ENCODE results near the gene C4orf46. TPM values are rescaled to one million over a fixed set of nuclear protein-coding genes. Genes with fewer than 3 reads are reported as not detected.

Gene C4orf46
- total RNA-seq, 1 donor from 2014 or later = 16.7 TPM

DNA sequence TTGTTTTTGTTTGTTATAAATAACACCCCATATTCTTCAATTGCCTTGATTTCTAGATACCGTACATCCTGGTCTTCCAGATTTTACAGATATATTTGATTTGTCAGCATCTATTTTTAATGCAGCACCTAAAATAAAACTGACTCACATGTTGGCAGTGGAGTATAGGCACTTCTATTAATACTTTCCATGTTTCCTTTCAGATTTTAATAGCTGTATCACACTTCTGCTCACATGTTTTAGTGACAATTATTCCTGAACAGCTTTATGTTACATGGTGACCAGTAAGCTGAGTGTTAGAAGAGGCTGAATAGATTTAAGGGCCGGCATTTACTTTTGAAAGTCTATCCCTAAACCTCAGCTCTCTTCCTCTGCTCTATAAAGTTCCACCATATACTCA, 46.1 kb downstream of the C4orf46 start:
- Mint-ChIP-seq H3K27me3 (peaks cover 18% of the 10 kb centered on the region), H3K9me3 (no peaks in the 10 kb centered on the region), H3K27ac (no peak overlapping the region), H3K4me1 (no peaks in the 10 kb centered on the region), H3K36me3 (ENCODE audit: low read depth) (no peaks in the 10 kb centered on the region), H3K4me3 (no peak overlapping the region)
- intact Hi-C loops (cut with micrococcal nuclease) = loop anchor here (2.0 kb wide), 1 partner anchor 373 kb away; no protein-coding TSS in a partner anchor
- no peak for DNase-seq

DNA sequence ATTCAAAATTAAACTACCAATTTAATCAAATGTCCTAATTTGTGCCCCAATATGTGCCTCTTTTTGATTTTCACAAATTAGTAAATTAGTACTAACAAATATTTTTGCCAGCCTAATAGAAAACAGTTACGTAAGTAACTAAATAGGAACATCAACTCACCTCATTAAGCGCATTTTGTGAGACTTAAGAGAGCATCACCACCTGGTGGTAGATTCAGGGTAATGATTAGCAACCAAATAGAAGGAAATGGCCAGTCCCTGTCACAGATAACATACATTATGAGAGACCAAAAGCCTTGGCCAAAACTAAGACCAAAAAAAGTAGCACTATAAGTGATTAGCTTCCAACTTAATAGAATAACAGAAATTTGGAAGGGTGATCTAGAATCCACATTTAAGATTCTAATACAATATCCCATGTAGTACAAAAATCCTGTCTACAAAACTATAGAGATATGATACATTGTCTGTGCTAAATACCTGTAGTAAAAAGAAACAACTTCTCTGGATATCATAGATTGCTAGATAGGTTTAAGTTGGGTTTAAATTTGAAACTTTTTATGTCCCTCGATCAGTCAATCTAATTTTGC, 46.7 kb downstream of the C4orf46 start:
- Mint-ChIP-seq H3K36me3 (ENCODE audit: low read depth) (no peaks in the 10 kb centered on the region), H3K4me1 (no peaks in the 10 kb centered on the region), H3K27ac (no peak overlapping the region), H3K4me3 (no peak overlapping the region), H3K9me3 (no peaks in the 10 kb centered on the region), H3K27me3 (peaks cover 18% of the 10 kb centered on the region)
- no peak for DNase-seq
- intact Hi-C loops (cut with micrococcal nuclease) = loop anchor here (1.0 to 2.0 kb wide), 2 partner anchors 129 to 372 kb away; no protein-coding TSS in a partner anchor

DNA sequence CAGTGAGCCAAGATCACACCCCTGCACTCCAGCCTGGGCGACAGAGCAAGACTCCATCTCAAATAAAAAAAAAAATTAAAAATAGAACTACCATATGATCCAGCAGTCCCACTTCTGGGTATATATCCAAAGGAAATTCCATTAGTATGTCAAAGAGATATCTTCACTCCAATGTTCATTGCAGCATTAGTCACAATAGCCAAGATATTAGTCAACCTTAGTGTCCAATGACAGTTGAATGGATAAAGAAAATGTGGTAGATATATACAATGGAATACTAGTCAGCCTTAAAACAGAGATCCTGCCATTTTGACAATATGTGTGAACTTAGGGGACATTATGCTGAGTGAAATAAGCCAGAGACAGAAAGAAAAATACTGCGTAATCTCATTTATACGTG, 49.4 kb downstream of the C4orf46 start:
- H3K27ac Mint-ChIP-seq = no peak overlapping the region
- peaks cover 24% of the 10 kb centered on the region for H3K27me3 Mint-ChIP-seq
- no peaks in the 10 kb centered on the region for H3K36me3 Mint-ChIP-seq (ENCODE audit: low read depth)
- no peaks in the 10 kb centered on the region for H3K4me1 Mint-ChIP-seq
- no peak for DNase-seq
- intact Hi-C loops (cut with micrococcal nuclease) = no loop called here
- H3K9me3 Mint-ChIP-seq = no peaks in the 10 kb centered on the region
- no peak overlapping the region for H3K4me3 Mint-ChIP-seq

DNA sequence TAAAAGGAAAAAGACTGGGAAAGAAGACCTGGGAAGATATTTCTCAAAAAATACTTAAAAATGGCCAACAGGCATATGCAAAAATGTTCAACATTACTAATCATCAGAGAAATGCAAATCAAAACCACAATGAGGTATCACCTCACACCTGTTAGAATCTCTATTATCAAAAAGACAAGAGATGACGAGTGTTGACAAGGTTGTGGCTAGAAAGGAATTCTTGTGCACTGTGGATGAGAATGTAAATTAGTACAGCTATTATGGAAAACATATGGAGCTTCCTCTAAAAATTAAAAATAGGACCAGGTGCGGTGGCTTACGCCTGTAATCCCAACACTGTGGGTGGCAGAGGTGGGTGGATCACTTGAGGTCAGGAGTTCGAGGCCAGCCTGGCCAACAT, 50.0 kb downstream of the C4orf46 start:
- intact Hi-C loops (cut with micrococcal nuclease) = no loop called here
- no peaks in the 10 kb centered on the region for H3K36me3 Mint-ChIP-seq (ENCODE audit: low read depth)
- DNase-seq = no peak

DNA sequence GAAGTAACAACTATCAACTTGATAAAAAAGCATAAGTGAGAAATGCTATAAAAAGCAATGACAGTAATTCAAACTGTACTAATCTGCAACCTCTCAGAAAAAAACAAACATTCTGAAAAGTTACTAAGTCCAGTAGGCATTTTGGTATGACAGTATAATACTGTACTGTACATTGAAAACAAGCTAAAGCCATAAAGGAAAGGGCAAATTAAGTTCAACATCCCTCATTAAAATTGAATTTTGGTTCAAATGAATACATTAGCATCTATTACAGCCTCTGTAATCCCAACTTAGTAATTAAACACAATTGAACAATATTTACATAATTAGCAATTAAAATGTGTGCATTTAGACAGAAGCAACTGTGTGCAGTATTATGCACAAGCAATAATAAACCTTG, 53.7 kb downstream of the C4orf46 start:
- no peak overlapping the region for H3K4me3 Mint-ChIP-seq
- H3K9me3 Mint-ChIP-seq = no peaks in the 10 kb centered on the region
- H3K4me1 Mint-ChIP-seq = no peaks in the 10 kb centered on the region
- no peak for DNase-seq
- H3K36me3 Mint-ChIP-seq (ENCODE audit: low read depth) = no peaks in the 10 kb centered on the region
- H3K27ac Mint-ChIP-seq = no peak overlapping the region
- intact Hi-C loops (cut with micrococcal nuclease) = no loop called here
- peaks cover 12% of the 10 kb centered on the region for H3K27me3 Mint-ChIP-seq

More for the DNA sequence above, 50.0 kb downstream of the C4orf46 start:
- Mint-ChIP-seq H3K27ac (no peak overlapping the region), H3K4me1 (no peaks in the 10 kb centered on the region), H3K9me3 (no peaks in the 10 kb centered on the region), H3K27me3 (peaks cover 24% of the 10 kb centered on the region), H3K4me3 (no peak overlapping the region)

Other genes starting within 250 kb of the C4orf46 start
- gene RXFP1, start 150.0 kb downstream of the C4orf46 start, total RNA-seq = not detected in 2 replicates
- 20.8 and 24.7 TPM in 2 replicates for gene ETFDH, start 409 bp upstream of the C4orf46 start, total RNA-seq
- gene PPID, start 51.5 kb upstream of the C4orf46 start, total RNA-seq = 62.9 and 64.7 TPM in 2 replicates
- 19.1 and 19.2 TPM in 2 replicates for gene FNIP2, start 97.1 kb upstream of the C4orf46 start, total RNA-seq

All from activated CD4-positive, alpha-beta T cell treated with anti-CD3 and anti-CD28 coated beads, Interleukin-2, amount 10 ng/mL, durations not matched to agents 24 days and 14 days (primary cell).